Astrocyte of the spinal cord (primary cell): ENCODE measurements around the gene GPM6B.

ENCODE experiments used
- DNase-seq: peaks from one replicate; pipeline ENCODE4 v3.0.0; 2011; ENCODE audit warnings: low read depth, low spot score
- H3K4me3 ChIP-seq: 2 replicates; pipeline ENCODE4 v1.5.1; 2011; ENCODE audit warnings: low read depth, mild to moderate bottlenecking, low read length, moderate library complexity
- in situ Hi-C: cut with HindIII; loops from 2 replicates; pipeline ENCODE4 v1.10.0; 2017; ENCODE audit warnings: low sequenced_read_pairs
- TF ChIP-seq, protein P1 (sequence below): IDR thresholded peaks from 2 replicates; pipeline ENCODE4 v1.5.1; 2012; ENCODE audit warnings: low read depth, mild to moderate bottlenecking, low read length, inconsistent platforms

GPM6B gene

DNA sequence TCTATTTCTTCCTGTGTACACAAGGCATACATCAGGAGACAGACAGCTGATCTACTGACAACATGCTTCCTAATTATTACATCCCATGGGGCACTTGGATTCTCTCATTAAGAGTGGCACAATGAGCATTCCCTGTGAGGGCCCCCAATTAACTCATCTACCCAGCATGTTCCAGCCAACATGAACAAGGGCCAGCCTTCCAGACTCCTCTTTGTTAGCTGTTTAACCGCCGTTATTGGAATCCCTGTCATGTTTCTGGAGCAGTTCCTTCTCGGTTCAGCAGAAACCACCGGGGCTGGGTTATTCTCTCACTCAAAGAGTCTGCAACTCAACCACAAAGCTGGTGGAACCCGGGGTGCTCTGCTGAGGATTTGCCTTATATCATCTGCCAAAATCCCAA is 9.9 kb upstream of the GPM6B start:
- TF ChIP-seq, protein P1, sequence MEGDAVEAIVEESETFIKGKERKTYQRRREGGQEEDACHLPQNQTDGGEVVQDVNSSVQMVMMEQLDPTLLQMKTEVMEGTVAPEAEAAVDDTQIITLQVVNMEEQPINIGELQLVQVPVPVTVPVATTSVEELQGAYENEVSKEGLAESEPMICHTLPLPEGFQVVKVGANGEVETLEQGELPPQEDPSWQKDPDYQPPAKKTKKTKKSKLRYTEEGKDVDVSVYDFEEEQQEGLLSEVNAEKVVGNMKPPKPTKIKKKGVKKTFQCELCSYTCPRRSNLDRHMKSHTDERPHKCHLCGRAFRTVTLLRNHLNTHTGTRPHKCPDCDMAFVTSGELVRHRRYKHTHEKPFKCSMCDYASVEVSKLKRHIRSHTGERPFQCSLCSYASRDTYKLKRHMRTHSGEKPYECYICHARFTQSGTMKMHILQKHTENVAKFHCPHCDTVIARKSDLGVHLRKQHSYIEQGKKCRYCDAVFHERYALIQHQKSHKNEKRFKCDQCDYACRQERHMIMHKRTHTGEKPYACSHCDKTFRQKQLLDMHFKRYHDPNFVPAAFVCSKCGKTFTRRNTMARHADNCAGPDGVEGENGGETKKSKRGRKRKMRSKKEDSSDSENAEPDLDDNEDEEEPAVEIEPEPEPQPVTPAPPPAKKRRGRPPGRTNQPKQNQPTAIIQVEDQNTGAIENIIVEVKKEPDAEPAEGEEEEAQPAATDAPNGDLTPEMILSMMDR = no peak
- no peak overlapping the region for H3K4me3 ChIP-seq
- in situ Hi-C loops = no loop called here
- DNase-seq = no peak

DNA sequence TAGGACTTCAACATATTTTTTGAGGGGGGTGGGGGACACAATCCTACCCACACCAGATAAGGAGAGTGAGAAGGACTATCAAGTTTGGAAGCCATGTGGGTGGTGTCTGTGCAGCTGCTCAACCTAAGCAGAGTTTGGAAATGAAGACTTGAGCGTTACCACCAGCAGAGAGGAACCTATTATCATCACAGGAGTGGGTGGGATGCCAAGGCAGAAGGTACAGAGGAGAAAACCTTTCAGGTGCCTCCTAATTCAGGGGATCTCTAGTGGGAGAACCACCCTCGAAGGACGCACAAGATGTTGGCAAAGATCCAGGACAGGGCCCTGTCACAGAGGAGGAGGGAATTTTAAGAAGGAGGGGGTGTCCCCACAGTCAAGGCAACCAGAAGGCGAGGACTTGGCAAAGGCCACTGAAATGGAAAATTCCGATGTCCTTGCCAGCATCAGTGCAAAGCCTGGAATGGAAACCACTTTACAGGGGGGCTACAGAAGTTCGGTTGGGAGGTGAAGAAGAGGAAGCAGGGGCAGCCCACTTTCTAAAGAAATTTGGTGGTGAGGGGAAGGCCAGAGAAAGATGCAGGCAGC is 8.4 kb upstream of the GPM6B start:
- TF ChIP-seq, protein P1 = no peak
- H3K4me3 ChIP-seq = no peak overlapping the region
- no peak for DNase-seq
- in situ Hi-C loops = no loop called here

DNA sequence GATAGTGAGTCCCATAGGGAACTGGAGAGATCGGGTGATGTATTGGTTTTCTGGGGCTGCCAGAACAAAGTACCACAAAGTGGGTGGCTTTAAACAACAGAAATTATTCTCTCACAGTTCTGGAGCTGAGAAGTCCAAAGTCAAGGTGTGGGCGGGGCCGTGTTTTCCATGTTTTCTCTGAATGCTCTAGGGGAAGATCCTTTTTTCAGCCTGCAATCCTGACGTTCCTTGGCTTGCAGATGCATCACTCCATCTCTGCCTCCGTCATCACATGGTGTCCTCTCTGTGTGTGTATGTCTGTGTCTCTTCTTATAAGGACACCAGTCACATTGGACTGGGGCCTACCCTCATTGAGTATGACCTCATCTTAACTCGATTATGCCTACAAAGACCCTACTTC is 7.9 kb upstream of the GPM6B start:
- H3K4me3 ChIP-seq = no peak overlapping the region
- TF ChIP-seq, protein P1 = no peak
- in situ Hi-C loops = no loop called here
- no peak for DNase-seq

DNA sequence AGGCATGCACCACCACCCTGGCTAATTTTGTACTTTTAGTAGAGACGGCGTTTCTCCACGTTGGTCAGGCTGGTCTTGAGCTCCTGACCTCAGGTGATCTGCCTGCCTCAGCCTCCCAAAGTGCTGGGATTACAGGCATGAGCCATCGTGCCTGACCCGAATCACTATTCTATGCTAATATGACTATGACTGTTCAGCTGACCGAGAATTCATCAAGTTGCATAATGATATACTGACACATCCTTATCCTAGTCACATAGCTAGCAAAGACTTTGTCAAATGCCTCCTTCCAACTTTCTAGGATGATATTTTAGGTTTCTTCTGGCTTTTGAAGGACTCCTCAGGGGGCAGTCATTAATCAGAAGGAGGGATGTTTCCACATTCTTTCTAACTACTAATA is 4.8 kb upstream of the GPM6B start:
- TF ChIP-seq, protein P1 = no peak
- DNase-seq = no peak
- in situ Hi-C loops = no loop called here
- no peak overlapping the region for H3K4me3 ChIP-seq

DNA sequence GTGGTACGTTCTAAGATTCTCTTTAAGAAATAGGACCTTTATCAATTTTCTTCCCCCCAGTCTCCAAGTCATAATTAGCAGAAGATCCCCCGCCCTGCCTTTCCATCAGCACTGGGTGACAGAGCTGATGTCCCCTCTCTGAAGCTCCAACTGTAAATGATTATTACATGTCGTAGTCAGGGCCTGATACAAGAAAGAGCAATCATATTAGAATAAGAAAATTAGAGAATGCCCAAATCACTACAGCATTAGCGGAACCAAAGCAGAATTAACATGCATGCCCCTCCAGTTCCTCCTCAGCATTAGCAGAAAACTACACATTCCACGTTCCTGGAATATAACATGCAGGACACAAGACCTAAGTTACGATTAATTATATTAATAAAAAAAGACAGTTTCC is 717 bp downstream of the GPM6B start:
- DNase-seq = no peak
- H3K4me3 ChIP-seq = no peak overlapping the region
- TF ChIP-seq, protein P1 = no peak
- in situ Hi-C loops = no loop called here

DNA sequence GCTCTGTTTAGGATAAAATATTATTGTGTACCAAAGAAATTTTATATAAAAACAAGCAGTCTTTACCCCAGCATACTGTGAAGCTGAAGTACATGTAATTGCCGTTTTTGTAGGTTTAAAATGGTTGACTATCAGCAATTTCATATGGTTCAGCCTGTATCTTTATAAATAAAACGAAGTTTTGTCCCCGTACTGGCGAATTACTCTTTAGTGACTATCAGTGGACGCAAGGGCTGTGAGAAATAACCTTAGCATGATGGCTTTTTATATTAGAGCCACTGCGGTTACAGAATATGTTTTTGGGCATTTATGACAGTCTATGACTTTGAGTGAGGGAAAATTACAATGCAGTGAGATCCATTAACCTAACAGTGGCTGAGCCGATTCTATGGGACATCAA is 1.2 kb downstream of the GPM6B start:
- H3K4me3 ChIP-seq = no peak overlapping the region
- no peak for DNase-seq
- in situ Hi-C loops = no loop called here
- TF ChIP-seq, protein P1 = no peak

DNA sequence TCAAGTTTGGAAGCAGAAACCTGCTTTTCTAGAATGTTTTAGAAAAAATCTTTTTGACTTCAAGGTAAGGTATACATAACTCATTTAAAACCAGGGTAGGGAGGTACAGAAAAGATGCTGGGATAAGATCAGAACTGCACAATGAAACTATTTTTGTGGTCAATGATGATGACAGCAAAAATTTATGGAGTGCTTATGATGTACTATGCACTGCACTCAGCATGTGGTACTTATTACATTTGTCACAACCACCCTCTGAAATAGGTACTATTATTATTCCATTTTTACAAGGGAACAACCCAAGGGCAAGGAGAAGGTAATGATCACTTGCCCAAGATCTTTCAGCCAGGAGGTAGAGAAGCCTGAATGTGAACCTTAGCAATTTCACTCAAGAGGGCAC is 8.0 kb downstream of the GPM6B start:
- in situ Hi-C loops = no loop called here
- TF ChIP-seq, protein P1 = no peak
- no peak for DNase-seq
- no peak overlapping the region for H3K4me3 ChIP-seq
